Hepatocyte (in vitro differentiated cells): ENCODE data around the gene ABCD4. TPM values are rescaled to one million over a fixed set of nuclear protein-coding genes. Genes with fewer than 3 reads are reported as not detected.

Source experiments
- DNase-seq: peaks from one replicate; pipeline ENCODE4 v3.0.0-alpha.2; 2016; ENCODE audit warnings: low spot score
- H2AFZ ChIP-seq: fragments of 200-600 bp; sonication (generic); 2 replicates; pipeline ENCODE4 v1.6.0; 2016; ENCODE audit warnings: antibody characterized with exemption, mild to moderate bottlenecking
- H3K27ac ChIP-seq: fragments of 200-600 bp; sonication (generic); 2 replicates; pipeline ENCODE4 v1.5.1; 2016; ENCODE audit warnings: mild to moderate bottlenecking
- H3K27me3 ChIP-seq: fragments of 200-600 bp; sonication (generic); 2 replicates; pipeline ENCODE4 v1.6.1; 2016
- H3K36me3 ChIP-seq: fragments of 200-600 bp; sonication (generic); replicated peaks from 2 replicates; pipeline ENCODE4 v1.5.1; 2016; ENCODE audit warnings: low read depth; ENCODE audit not compliant: insufficient read depth
- H3K4me1 ChIP-seq: fragments of 200-600 bp; sonication (generic); 2 replicates; pipeline ENCODE4 v1.5.1; 2016; ENCODE audit warnings: mild to moderate bottlenecking, moderate library complexity; ENCODE audit not compliant: insufficient read depth
- H3K4me2 ChIP-seq: fragments of 200-600 bp; sonication (generic); 2 replicates; pipeline ENCODE4 v1.6.0; 2016
- H3K4me3 ChIP-seq: fragments of 200-600 bp; sonication (generic); 2 replicates; pipeline ENCODE4 v1.5.1; 2016; ENCODE audit warnings: mild to moderate bottlenecking
- H3K79me2 ChIP-seq: fragments of 200-600 bp; sonication (generic); 2 replicates; pipeline ENCODE4 v1.6.0; 2017; ENCODE audit warnings: mild to moderate bottlenecking
- H3K9me2 ChIP-seq: fragments of 200-600 bp; sonication (generic); replicated peaks from 2 replicates; pipeline ENCODE4 v1.6.0; 2017; ENCODE audit warnings: mild to moderate bottlenecking; ENCODE audit not compliant: insufficient read depth
- H3K9me3 ChIP-seq: fragments of 200-600 bp; sonication (generic); 2 replicates; pipeline ENCODE4 v1.5.1; 2016; ENCODE audit warnings: low read depth, mild to moderate bottlenecking
- H4K20me1 ChIP-seq: fragments of 200-600 bp; sonication (generic); 2 replicates; pipeline ENCODE4 v1.6.0; 2016; ENCODE audit warnings: mild to moderate bottlenecking; ENCODE audit not compliant: insufficient read depth, poor library complexity, severe bottlenecking
- CTCF ChIP-seq: fragments of 200-600 bp; sonication (generic); IDR thresholded peaks from 2 replicates; pipeline ENCODE4 v1.5.1; 2016; ENCODE audit warnings: antibody characterized with exemption, mild to moderate bottlenecking; ENCODE audit not compliant: poor library complexity
- EZH2 ChIP-seq: fragments of 200-600 bp; sonication (generic); IDR thresholded peaks from 2 replicates; pipeline ENCODE4 v1.6.1; 2016; ENCODE audit warnings: antibody characterized with exemption, mild to moderate bottlenecking, borderline replicate concordance
- EZH2phosphoT487 ChIP-seq: fragments of 200-600 bp; sonication (generic); IDR thresholded peaks from one replicate; pipeline ENCODE4 v1.6.1; 2018; ENCODE audit warnings: antibody characterized with exemption, mild to moderate bottlenecking, low read depth, moderate library complexity; ENCODE audit not compliant: unreplicated experiment, severe bottlenecking
- WGBS: methylation state at CpG from one replicate; pipeline ENCODE4 v1.1.6; 2016; ENCODE audit warnings: low lambda C conversion rate; ENCODE audit errors: missing lambda C conversion rate; 5-methylcytosine and 5-hydroxymethylcytosine counted together
- polyA plus RNA-seq: library from polyadenylated mRNA; unstranded; fragments of >200 nt; fragmentation: Nextera tagmentation; extraction: Ambion mirVana; gene quantifications from 2 replicates; pipeline ENCODE4 v1.2.1, GENCODE V29; 2016
- total RNA-seq: library from RNA; depleted of rRNA; stranded (reverse); fragments of >200 nt; gene quantifications from 2 replicates; pipeline ENCODE4 v1.2.3, GENCODE V29; 2014

ABCD4 gene
- total and polyA plus RNA-seq, 2 experiments from 2014 or later, result 44.0 to 71.9 TPM

GRCh38 chr14:74239848-74240793 is 62.6 kb downstream of the ABCD4 start:
- no peaks in the 10 kb centered on the region for H3K9me3 ChIP-seq
- 2% methylated on average over 90 of the region's 94 CpGs for WGBS
- H3K4me3 ChIP-seq, result no peak overlapping the region
- H3K79me2 ChIP-seq, result no peaks in the 10 kb centered on the region
- peak overlapping the region; percentile 78 for H2AFZ ChIP-seq
- no peaks in the 10 kb centered on the region for H3K36me3 ChIP-seq
- H3K4me2 ChIP-seq, result peak overlapping the region; percentile 73
- no peak overlapping the region for H3K27ac ChIP-seq
- peaks cover 15% of the 10 kb centered on the region for H3K4me1 ChIP-seq
- H3K27me3 ChIP-seq, result peaks cover 93% of the 10 kb centered on the region
- H3K9me2 ChIP-seq, result no peaks in the 10 kb centered on the region
- H4K20me1 ChIP-seq, result no peaks in the 10 kb centered on the region
- TF ChIP-seq EZH2phosphoT487 (peak; percentile 69), CTCF (no peak), EZH2 (peak; percentile 95)
- DNase-seq, result no peak

- no peak for DNase-seq
- Histone ChIP-seq H3K79me2 (no peaks in the 10 kb centered on the region), H3K9me2 (no peaks in the 10 kb centered on the region), H3K4me2 (peak within 1 kb of the TSS; percentile 73), H2AFZ (peak within 1 kb of the TSS; percentile 78), H3K4me3 (no peak within 1 kb of the TSS), H3K4me1 (peaks cover 15% of the 10 kb centered on the region), H3K36me3 (no peaks in the 10 kb centered on the region), H3K27ac (no peak within 1 kb of the TSS), H3K27me3 (peaks cover 94% of the 10 kb centered on the region), H4K20me1 (no peaks in the 10 kb centered on the region), H3K9me3 (no peaks in the 10 kb centered on the region)
- WGBS, result 8% methylated on average over 32 of the region's 40 CpGs
- TF ChIP-seq EZH2 (no peak), CTCF (no peak), EZH2phosphoT487 (no peak)
Observed at GRCh38 chr14:74238974-74239847, 63.5 kb downstream of the ABCD4 start, which contains the start of gene VSX2. TSS of gene VSX2 (plus strand) at chr14:74239449. CDS start at chr14:74239562, 113 bp downstream.

GRCh38 chr14:74237441-74237840 is 65.3 kb downstream of the ABCD4 start:
- no peak for TF ChIP-seq EZH2phosphoT487
- TF ChIP-seq CTCF, result no peak
- TF ChIP-seq EZH2, result no peak
- DNase-seq, result no peak
- Histone ChIP-seq H3K36me3 (no peaks in the 10 kb centered on the region), H3K4me3 (no peak overlapping the region), H3K79me2 (no peaks in the 10 kb centered on the region), H2AFZ (no peak overlapping the region), H3K27ac (no peak overlapping the region), H3K4me2 (no peak overlapping the region), H4K20me1 (no peaks in the 10 kb centered on the region), H3K9me3 (no peaks in the 10 kb centered on the region), H3K27me3 (peaks cover 83% of the 10 kb centered on the region), H3K4me1 (peaks cover 15% of the 10 kb centered on the region), H3K9me2 (no peaks in the 10 kb centered on the region)
- WGBS, result 90% methylated on average over 4 of the region's 4 CpGs

Other genes starting within 250 kb of the ABCD4 start
- 72.9 and 83.8 TPM in 2 replicates for gene ALDH6A1, start 218.5 kb downstream of the ABCD4 start, total RNA-seq
- gene ALDH6A1, start 218.5 kb downstream of the ABCD4 start, polyA plus RNA-seq, result 66.5 and 76.8 TPM in 2 replicates
- gene LIN52, start 218.0 kb downstream of the ABCD4 start, total RNA-seq, result 14.3 and 14.4 TPM in 2 replicates
- 13.5 and 13.7 TPM in 2 replicates for gene LIN52, start 218.0 kb downstream of the ABCD4 start, polyA plus RNA-seq
- gene VSX2, start 63.5 kb downstream of the ABCD4 start, total RNA-seq, result not detected in 2 replicates
- not detected in 2 replicates for gene VSX2, start 63.5 kb downstream of the ABCD4 start, polyA plus RNA-seq
- gene VRTN, start 45.5 kb upstream of the ABCD4 start, total RNA-seq, result 0.13 TPM in 1 of 2 replicates, not detected in the other
- gene VRTN, start 45.5 kb upstream of the ABCD4 start, polyA plus RNA-seq, result 0.35 TPM in 1 of 2 replicates, not detected in the other
- not detected in 2 replicates for gene SYNDIG1L, start 123.3 kb upstream of the ABCD4 start, total RNA-seq
- 0.40 TPM in 1 of 2 replicates, not detected in the other for gene SYNDIG1L, start 123.3 kb upstream of the ABCD4 start, polyA plus RNA-seq
- gene NPC2, start 190.4 kb upstream of the ABCD4 start, total RNA-seq, result 1,339 and 1,684 TPM in 2 replicates
- 585 and 602 TPM in 2 replicates for gene NPC2, start 190.4 kb upstream of the ABCD4 start, polyA plus RNA-seq
- gene ISCA2, start 190.8 kb upstream of the ABCD4 start, total RNA-seq, result 17.4 and 21.5 TPM in 2 replicates
- gene ISCA2, start 190.8 kb upstream of the ABCD4 start, polyA plus RNA-seq, result 80.2 and 80.3 TPM in 2 replicates